ENCODE measurements around the gene PACSIN2.
A peak's percentile ranks its signal among the peaks of the same experiment; 100 is the strongest.

GRCh38 chr22:42901790-42902508 is 113.0 kb downstream of the PACSIN2 start:
- TF ChIP-seq POLR2AphosphoS5 (IDR thresholded peaks at IDR 0.05) (peak in 1 of 4 donors; percentile 21), EP300 (IDR thresholded peaks at IDR 0.05) (no peak), CTCF (IDR thresholded peaks at IDR 0.05) (no peak)

Measured in sigmoid colon (tissue), 4 donors.